Fibroblast of peridontal ligament (primary cell): ENCODE data around the gene GBE1.

Experiments used
- DNase-seq: peaks from one replicate; pipeline ENCODE4 v3.0.0-alpha.2; 2010; ENCODE audit errors: extremely low read depth

The GBE1 gene

DNA sequence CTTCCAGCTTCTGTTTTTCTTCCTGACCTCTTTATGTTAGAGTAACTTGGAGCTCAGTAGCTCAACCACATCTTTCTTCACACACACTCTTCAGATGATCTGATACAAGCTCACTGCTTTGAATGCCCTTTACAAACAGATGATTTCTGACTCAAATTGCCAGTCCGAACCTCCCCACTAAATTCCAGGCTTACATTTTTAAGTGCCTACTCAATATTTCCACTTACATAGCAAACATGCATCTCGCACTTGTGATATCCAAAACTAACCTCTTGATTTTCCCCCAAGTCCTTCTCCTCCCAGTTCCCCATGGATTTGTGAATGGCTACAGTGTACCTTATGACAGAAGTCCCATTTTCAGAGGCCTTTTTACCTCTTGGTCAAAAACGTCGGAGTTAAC lies 139.1 kb downstream of the GBE1 start:
- peak; percentile 66 for DNase-seq

DNA sequence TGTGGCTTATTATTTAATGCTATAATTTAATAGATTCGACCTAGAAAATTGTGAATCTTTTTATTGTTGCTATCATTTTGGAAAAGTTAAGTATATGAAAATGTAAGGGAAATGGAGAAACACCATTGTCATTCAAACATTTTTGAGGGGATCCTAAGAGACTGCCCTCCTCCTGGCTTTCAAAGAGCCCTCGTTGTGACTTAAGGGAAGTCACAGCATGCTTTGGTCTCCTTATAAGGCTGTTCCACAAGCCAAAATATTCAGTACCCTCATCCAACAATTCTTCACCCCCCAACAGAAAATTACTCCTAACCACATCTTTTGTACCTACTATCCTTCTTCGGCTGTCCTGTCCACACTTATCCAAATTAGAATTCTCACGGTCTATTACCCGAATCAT lies 140.2 kb downstream of the GBE1 start:
- no peak for DNase-seq

- DNase-seq = no peak
Measured at GRCh38 chr3:81620849-81621248, 140.6 kb downstream of the GBE1 start.

GRCh38 chr3:81612768-81613167 lies 148.7 kb downstream of the GBE1 start:
- no peak for DNase-seq

DNA sequence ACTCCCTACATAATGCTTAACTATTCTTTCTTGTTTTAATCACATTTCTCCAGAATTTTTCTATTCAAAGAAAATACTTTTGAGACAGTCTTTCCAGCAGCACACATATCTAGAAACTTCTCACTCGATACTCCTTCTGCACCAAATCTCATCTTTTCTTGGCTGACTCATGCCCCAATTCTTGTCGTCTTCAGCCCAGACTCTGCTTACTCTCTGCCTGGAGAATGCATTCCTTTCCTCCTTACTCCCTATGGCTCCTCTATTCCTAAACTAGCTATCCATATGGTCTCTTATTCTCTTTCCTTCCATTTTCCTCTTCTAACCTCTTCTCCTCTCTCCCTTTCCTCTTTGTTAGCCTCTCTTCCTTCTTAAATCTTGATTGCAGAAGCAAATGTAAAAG lies 158.7 kb downstream of the GBE1 start:
- DNase-seq = peak; percentile 54

- DNase-seq = no peak
Measured at GRCh38 chr3:81601707-81602305, 159.6 kb downstream of the GBE1 start.

DNA sequence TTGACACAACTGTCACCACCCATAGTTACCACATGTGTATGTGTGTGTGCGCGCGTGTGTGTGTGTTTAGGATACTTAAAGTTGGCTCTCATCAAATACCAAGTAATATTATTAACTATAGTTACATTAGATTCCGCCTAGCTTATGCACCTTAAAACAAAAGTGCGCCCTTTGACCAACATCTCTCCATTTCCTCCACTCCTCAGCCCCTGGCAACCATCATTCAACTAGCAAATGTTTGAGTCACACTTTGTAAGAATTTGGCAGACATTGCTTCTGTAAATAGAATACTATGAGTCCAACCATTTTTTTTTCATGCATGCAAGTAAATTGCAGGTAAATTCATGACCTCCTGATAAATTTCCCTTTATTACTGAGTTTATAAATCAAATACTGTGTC lies 169.3 kb downstream of the GBE1 start:
- DNase-seq = peak; percentile 61

GRCh38 chr3:81585937-81586336 lies 175.5 kb downstream of the GBE1 start:
- DNase-seq = no peak

- no peak for DNase-seq
Measured at GRCh38 chr3:81585056-81585455, 176.4 kb downstream of the GBE1 start.

GRCh38 chr3:81581966-81582599 lies 179.4 kb downstream of the GBE1 start:
- peak; percentile 56 for DNase-seq

- DNase-seq = no peak
Measured at GRCh38 chr3:81580355-81580754, 181.1 kb downstream of the GBE1 start.

DNA sequence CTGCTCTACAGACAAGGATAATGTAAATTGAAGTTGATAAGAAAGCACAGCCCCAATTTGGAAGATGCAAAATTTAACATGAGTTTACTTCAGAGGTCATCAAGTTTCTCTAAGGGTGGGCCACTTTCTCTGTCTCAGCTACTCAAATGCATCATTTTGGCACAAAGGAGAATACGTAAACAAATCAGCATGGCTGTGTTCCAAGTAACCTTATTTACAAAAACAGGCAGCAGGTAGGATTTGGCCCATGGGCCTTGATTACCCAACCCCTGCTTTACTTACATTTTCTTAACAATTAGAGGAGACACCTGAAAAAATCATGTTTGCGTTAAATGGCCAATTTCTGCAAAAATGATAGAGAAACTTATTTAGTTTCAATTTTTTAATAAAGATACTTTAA lies 181.7 kb downstream of the GBE1 start:
- DNase-seq = no peak

GRCh38 chr3:81572201-81572756 lies 189.2 kb downstream of the GBE1 start:
- DNase-seq = peak; percentile 57

GRCh38 chr3:81568378-81568777 lies 193.1 kb downstream of the GBE1 start:
- DNase-seq = no peak

GRCh38 chr3:81565041-81565440 lies 196.4 kb downstream of the GBE1 start:
- peak; percentile 23 for DNase-seq

- no peak for DNase-seq
Measured at GRCh38 chr3:81558106-81558505, 203.3 kb downstream of the GBE1 start.

GRCh38 chr3:81554801-81555200 lies 206.6 kb downstream of the GBE1 start:
- peak; percentile 20 for DNase-seq

- DNase-seq = peak; percentile 67
Measured at GRCh38 chr3:81554388-81554787, 207.1 kb downstream of the GBE1 start.

- no peak for DNase-seq
Measured at GRCh38 chr3:81550415-81550814, 211.0 kb downstream of the GBE1 start.

GRCh38 chr3:81549831-81550230 lies 211.6 kb downstream of the GBE1 start:
- peak; percentile 66 for DNase-seq

- no peak for DNase-seq
Measured at GRCh38 chr3:81549388-81549787, 212.1 kb downstream of the GBE1 start.

- peak; percentile 51 for DNase-seq
Measured at GRCh38 chr3:81545572-81545971, 215.9 kb downstream of the GBE1 start.

- no peak for DNase-seq
Measured at GRCh38 chr3:81544385-81544784, 217.1 kb downstream of the GBE1 start.

- DNase-seq = no peak
Measured at GRCh38 chr3:81540787-81541186, 220.7 kb downstream of the GBE1 start.
